ENCODE measurements around the gene MAST4. TPM values are rescaled to one million over a fixed set of nuclear protein-coding genes. Genes with fewer than 3 reads are reported as not detected.

MAST4 gene
- total RNA-seq, 1 donor, result 12.7 TPM

- peak; percentile 63 for DNase-seq (ENCODE audit: insufficient read length, low spot score, missing footprints)
- no peak for TF ChIP-seq CTCF (IDR thresholded peaks at IDR 0.05; ENCODE audit: extremely low read depth, low read depth, low read length)
- no peaks in the 10 kb centered on the region for H3K27me3 ChIP-seq (ENCODE audit: insufficient read depth, low read length)
- no peaks in the 10 kb centered on the region for H3K79me2 ChIP-seq (ENCODE audit: insufficient read depth, low read length)
- H4K20me1 ChIP-seq (ENCODE audit: insufficient read depth, low read length), result no peaks in the 10 kb centered on the region
- H3K4me2 ChIP-seq (ENCODE audit: insufficient read depth, low read length), result no peak overlapping the region
- H3K36me3 ChIP-seq (ENCODE audit: insufficient read depth, low read length), result no peaks in the 10 kb centered on the region
- no peak overlapping the region for H2AFZ ChIP-seq (ENCODE audit: low read length)
- H3K4me3 ChIP-seq (ENCODE audit: insufficient read depth, low read length), result no peak overlapping the region
- H3K9me3 ChIP-seq (ENCODE audit: low read depth, low read length), result no peaks in the 10 kb centered on the region
- no peak overlapping the region for H3K27ac ChIP-seq (ENCODE audit: low read depth, low read length)
- H3K4me1 ChIP-seq (ENCODE audit: insufficient read depth, low read length), result peaks cover 13% of the 10 kb centered on the region
These were observed 493.1 kb downstream of the MAST4 start for GRCh38 chr5:67089200-67089725.

- Histone ChIP-seq H3K4me1 (ENCODE audit: insufficient read depth, low read length) (peaks cover 21% of the 10 kb centered on the region), H3K36me3 (ENCODE audit: insufficient read depth, low read length) (no peaks in the 10 kb centered on the region), H4K20me1 (ENCODE audit: insufficient read depth, low read length) (no peaks in the 10 kb centered on the region), H3K9me3 (ENCODE audit: low read depth, low read length) (no peaks in the 10 kb centered on the region), H3K4me3 (ENCODE audit: insufficient read depth, low read length) (no peak overlapping the region), H3K4me2 (ENCODE audit: insufficient read depth, low read length) (no peak overlapping the region), H3K79me2 (ENCODE audit: insufficient read depth, low read length) (no peaks in the 10 kb centered on the region), H3K27ac (ENCODE audit: low read depth, low read length) (no peak overlapping the region), H3K27me3 (ENCODE audit: insufficient read depth, low read length) (no peaks in the 10 kb centered on the region), H2AFZ (ENCODE audit: low read length) (no peak overlapping the region)
- DNase-seq (ENCODE audit: insufficient read length, low spot score, missing footprints), result no peak
- no peak for TF ChIP-seq CTCF (IDR thresholded peaks at IDR 0.05; ENCODE audit: extremely low read depth, low read depth, low read length)
These were observed 493.8 kb downstream of the MAST4 start for GRCh38 chr5:67090040-67090439.

GRCh38 chr5:67090593-67090992, 494.4 kb downstream of the MAST4 start:
- Histone ChIP-seq H3K9me3 (ENCODE audit: low read depth, low read length) (no peaks in the 10 kb centered on the region), H3K27ac (ENCODE audit: low read depth, low read length) (no peak overlapping the region), H3K79me2 (ENCODE audit: insufficient read depth, low read length) (no peaks in the 10 kb centered on the region), H3K36me3 (ENCODE audit: insufficient read depth, low read length) (no peaks in the 10 kb centered on the region), H3K4me3 (ENCODE audit: insufficient read depth, low read length) (no peak overlapping the region), H3K4me1 (ENCODE audit: insufficient read depth, low read length) (peaks cover 26% of the 10 kb centered on the region), H3K4me2 (ENCODE audit: insufficient read depth, low read length) (no peak overlapping the region), H2AFZ (ENCODE audit: low read length) (no peak overlapping the region), H4K20me1 (ENCODE audit: insufficient read depth, low read length) (no peaks in the 10 kb centered on the region), H3K27me3 (ENCODE audit: insufficient read depth, low read length) (no peaks in the 10 kb centered on the region)
- TF ChIP-seq CTCF (IDR thresholded peaks at IDR 0.05; ENCODE audit: extremely low read depth, low read depth, low read length), result no peak
- no peak for DNase-seq (ENCODE audit: insufficient read length, low spot score, missing footprints)

GRCh38 chr5:67092535-67092934, 496.3 kb downstream of the MAST4 start:
- Histone ChIP-seq H3K27ac (ENCODE audit: low read depth, low read length) (peak overlapping the region; percentile 11), H4K20me1 (ENCODE audit: insufficient read depth, low read length) (no peaks in the 10 kb centered on the region), H2AFZ (ENCODE audit: low read length) (peak overlapping the region; percentile 64), H3K79me2 (ENCODE audit: insufficient read depth, low read length) (no peaks in the 10 kb centered on the region), H3K27me3 (ENCODE audit: insufficient read depth, low read length) (no peaks in the 10 kb centered on the region), H3K9me3 (ENCODE audit: low read depth, low read length) (no peaks in the 10 kb centered on the region), H3K36me3 (ENCODE audit: insufficient read depth, low read length) (no peaks in the 10 kb centered on the region), H3K4me2 (ENCODE audit: insufficient read depth, low read length) (peak overlapping the region; percentile 73), H3K4me1 (ENCODE audit: insufficient read depth, low read length) (peaks cover 32% of the 10 kb centered on the region), H3K4me3 (ENCODE audit: insufficient read depth, low read length) (peak overlapping the region; percentile 32)
- no peak for DNase-seq (ENCODE audit: insufficient read length, low spot score, missing footprints)
- TF ChIP-seq CTCF (IDR thresholded peaks at IDR 0.05; ENCODE audit: extremely low read depth, low read depth, low read length), result no peak
